Measurements from ENCODE around the gene COPG1. TPM values are rescaled to one million over a fixed set of nuclear protein-coding genes. Genes with fewer than 3 reads are reported as not detected.

The COPG1 gene
- total RNA-seq, 4 donors from 2014 or later = 64.6 to 95.8 (median 74.0) TPM

DNA sequence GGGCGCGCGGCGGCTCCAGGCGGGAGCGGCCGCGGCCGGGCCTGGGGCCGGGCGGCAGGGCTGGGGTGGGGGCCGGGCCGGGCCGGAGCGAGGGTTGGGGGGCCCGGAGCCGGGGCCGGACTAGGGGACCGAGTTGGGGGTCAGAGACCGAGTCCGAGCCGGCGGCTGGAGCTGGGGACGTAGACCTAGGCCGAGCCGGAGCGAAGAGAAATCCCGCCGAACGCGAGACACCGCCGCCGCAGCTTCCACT lies 66.5 kb downstream of the COPG1 start:
- ATAC-seq = no peak
- peak overlapping the region; percentile 77 to 99 for H3K4me3 ChIP-seq

DNA sequence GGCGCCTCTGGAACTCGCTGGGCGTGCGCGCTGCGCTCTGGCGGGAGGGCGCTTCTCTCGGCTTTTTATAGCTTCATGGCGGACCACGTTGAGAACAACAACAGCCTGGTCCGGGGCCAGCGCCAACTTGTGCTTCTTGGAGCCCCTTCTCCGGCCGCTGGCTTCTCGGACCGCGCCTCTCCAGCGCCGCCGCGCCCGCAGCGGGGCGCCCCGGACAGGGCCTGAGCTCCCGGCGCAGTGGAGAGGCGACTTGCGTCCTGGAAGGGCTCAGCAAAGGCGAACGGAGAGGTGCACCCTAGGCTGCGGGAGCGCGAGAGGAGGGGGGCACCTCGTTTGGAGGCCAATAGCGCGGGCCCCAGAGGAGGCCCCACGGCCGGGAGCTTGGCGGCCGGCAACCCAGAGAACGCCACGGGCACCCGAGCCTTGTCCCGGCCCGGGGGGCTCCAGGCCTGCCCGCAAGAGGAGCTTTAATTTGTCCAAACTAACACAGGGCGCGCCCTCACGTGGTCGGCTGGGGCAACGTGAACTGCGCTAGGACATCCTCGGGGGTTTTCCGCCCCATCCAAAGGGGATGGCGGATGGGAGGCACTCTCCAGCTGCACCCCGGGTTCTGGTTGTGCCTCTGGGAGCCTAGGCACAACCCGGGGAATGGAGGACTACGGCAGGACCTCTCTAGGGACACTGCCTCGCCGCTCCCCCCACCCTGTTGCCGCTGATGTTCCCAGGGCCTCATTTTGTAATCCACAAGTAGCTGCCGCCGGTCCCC lies 67.0 kb downstream of the COPG1 start:
- peak overlapping the region; percentile 77 to 99 for H3K4me3 ChIP-seq
- no peaks in the 10 kb centered on the region for H3K9me3 ChIP-seq
- peak; percentile 100 for TF ChIP-seq POLR2AphosphoS5 (IDR thresholded peaks at IDR 0.05)
- no peak for TF ChIP-seq EP300 (IDR thresholded peaks at IDR 0.05)
- TF ChIP-seq, protein P1, sequence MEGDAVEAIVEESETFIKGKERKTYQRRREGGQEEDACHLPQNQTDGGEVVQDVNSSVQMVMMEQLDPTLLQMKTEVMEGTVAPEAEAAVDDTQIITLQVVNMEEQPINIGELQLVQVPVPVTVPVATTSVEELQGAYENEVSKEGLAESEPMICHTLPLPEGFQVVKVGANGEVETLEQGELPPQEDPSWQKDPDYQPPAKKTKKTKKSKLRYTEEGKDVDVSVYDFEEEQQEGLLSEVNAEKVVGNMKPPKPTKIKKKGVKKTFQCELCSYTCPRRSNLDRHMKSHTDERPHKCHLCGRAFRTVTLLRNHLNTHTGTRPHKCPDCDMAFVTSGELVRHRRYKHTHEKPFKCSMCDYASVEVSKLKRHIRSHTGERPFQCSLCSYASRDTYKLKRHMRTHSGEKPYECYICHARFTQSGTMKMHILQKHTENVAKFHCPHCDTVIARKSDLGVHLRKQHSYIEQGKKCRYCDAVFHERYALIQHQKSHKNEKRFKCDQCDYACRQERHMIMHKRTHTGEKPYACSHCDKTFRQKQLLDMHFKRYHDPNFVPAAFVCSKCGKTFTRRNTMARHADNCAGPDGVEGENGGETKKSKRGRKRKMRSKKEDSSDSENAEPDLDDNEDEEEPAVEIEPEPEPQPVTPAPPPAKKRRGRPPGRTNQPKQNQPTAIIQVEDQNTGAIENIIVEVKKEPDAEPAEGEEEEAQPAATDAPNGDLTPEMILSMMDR (IDR thresholded peaks at IDR 0.05) = peak in 3 of 4 experiments; percentile 42 to 76 (median 43)
- TF ChIP-seq POLR2A (IDR thresholded peaks at IDR 0.05) = peak in 1 of 2 donors; percentile 100
- peak; percentile 49 for ATAC-seq
- peaks cover 0 to 34% (median 17%) of the 10 kb centered on the region in 3 donors for H3K4me1 ChIP-seq
- peaks cover 0 to 27% of the 10 kb centered on the region in 2 donors for H3K36me3 ChIP-seq
- H3K27ac ChIP-seq = peak overlapping the region; percentile 58 to 97 (median 92)
- no peaks in the 10 kb centered on the region for H3K27me3 ChIP-seq
- WGBS, 2 donors (ENCODE audit: low coverage in 1 of 2) = 0% methylated on average over 3 of the region's 65 CpGs; no CpG with 5 or more reads in 1 of the 2 donors

More for the DNA sequence above, 66.5 kb downstream of the COPG1 start:
- peaks cover 0 to 21% of the 10 kb centered on the region in 2 donors for H3K36me3 ChIP-seq
- H3K4me1 ChIP-seq = peaks cover 0 to 34% (median 17%) of the 10 kb centered on the region in 3 donors
- no peaks in the 10 kb centered on the region for H3K9me3 ChIP-seq
- TF ChIP-seq, protein P1 (IDR thresholded peaks at IDR 0.05) = no peak
- TF ChIP-seq EP300 (IDR thresholded peaks at IDR 0.05) (no peak), POLR2A (IDR thresholded peaks at IDR 0.05) (peak in 1 of 2 donors; percentile 99), POLR2AphosphoS5 (IDR thresholded peaks at IDR 0.05) (no peak)
- no peaks in the 10 kb centered on the region for H3K27me3 ChIP-seq
- WGBS, 2 donors (ENCODE audit: low coverage in 1 of 2) = no CpG with 5 or more reads among the region's 34 CpGs
- peak overlapping the region; percentile 58 to 97 (median 92) for H3K27ac ChIP-seq

DNA sequence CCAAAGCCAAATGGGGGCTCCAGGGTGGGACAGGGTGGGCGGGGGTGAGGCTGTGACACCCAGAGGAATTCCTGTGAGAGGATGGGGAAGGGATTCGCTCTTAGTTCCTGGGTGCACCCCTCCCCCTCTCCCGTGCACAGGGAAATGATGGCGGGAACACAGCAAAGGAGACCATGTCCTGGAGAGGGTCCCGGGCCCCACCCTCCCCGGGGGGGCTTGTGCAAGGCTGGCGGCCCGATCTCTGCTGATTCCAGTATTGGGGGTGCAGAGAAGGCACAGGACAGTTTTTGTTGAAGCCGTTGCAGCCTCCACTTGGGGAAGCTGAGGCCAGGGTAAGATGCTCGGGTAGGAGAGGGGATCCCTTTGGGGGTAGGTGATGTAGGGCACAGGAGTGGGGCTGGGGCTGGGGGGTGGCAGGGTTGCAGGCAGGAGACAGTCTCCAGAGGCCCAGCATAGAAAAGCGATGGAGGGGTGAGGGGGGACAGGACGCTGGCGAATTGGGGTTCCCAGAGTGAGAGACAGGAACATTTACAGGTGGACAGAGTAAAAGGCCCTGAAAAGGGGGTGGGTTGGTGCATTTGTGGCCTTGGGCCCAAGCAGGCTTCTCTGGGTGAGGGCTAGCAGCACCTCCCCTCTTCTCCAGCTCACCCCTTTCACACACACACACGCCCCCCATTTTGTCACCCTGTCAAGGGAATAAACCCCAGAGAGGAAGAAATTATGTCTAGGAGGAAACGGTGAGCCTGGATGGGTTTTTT lies 67.8 kb downstream of the COPG1 start:
- H3K4me1 ChIP-seq = peaks cover 0 to 34% (median 17%) of the 10 kb centered on the region in 3 donors
- peaks cover 0 to 34% of the 10 kb centered on the region in 2 donors for H3K36me3 ChIP-seq
- no peak for ATAC-seq
- H3K9me3 ChIP-seq = no peaks in the 10 kb centered on the region
- no peaks in the 10 kb centered on the region for H3K27me3 ChIP-seq
- 27 to 33% methylated on average over 6 to 10 of the region's 15 CpGs for WGBS, 2 donors (ENCODE audit: low coverage in 1 of 2)
- H3K27ac ChIP-seq = peak overlapping the region; percentile 58 to 97 (median 92)
- TF ChIP-seq, protein P1 (IDR thresholded peaks at IDR 0.05) = no peak
- no peak for TF ChIP-seq POLR2A (IDR thresholded peaks at IDR 0.05)
- H3K4me3 ChIP-seq = peak overlapping the region; percentile 77 to 99

DNA sequence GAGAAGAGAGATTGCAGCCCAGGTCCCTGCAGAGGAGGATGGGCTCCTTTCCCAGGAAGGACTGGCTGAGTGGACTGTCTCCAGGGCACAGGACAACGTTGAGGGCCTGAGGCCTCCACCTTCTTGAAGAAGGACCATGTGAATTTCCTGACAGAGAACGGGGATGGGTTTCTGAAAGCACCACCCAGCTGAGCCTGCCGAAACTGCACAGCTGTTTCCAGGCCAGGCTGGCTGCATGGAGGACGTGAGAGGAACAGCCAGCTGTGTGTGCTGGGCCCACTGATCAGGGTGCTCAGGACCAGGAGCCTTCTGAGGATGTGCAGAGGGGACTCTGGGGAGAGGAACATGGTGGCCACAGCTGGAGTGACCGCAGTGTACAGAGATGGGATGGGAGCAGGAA lies 68.4 kb downstream of the COPG1 start:
- Histone ChIP-seq H3K27me3 (no peaks in the 10 kb centered on the region), H3K9me3 (no peaks in the 10 kb centered on the region), H3K36me3 (peaks cover 0 to 38% of the 10 kb centered on the region in 2 donors), H3K4me1 (peaks cover 0 to 34% (median 17%) of the 10 kb centered on the region in 3 donors), H3K4me3 (no peak overlapping the region), H3K27ac (no peak overlapping the region)
- no peak for TF ChIP-seq EP300 (IDR thresholded peaks at IDR 0.05)
- WGBS, 2 donors (ENCODE audit: low coverage in 1 of 2) = 75% methylated on average over 2 of the region's 5 CpGs; no CpG with 5 or more reads in 1 of the 2 donors
- ATAC-seq = no peak

DNA sequence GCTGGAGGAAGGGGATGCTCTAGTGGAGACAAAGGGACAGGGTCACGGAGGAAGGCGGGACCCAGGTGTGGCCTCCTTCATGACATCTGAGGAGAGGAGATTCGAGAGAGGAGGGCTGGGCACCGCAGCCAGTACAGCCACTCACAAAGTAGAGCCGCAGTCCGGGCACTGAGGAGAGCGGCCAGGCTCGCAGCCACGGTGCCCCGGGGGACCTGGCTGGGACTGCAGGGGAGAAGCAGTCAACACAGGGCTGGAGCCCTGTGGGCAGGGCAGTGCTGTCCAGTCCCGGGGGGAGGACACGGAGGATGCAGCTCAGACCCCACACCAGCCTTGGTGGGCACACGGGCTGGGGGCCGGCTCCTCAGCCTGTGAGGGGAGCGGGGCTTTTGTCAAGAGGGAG lies 69.5 kb downstream of the COPG1 start:
- 60 to 100% methylated on average over 1 to 3 of the region's 15 CpGs for WGBS, 2 donors (ENCODE audit: low coverage in 1 of 2)
- H3K36me3 ChIP-seq = peaks cover 0 to 48% of the 10 kb centered on the region in 2 donors
- no peak for ATAC-seq
- H3K27me3 ChIP-seq = no peaks in the 10 kb centered on the region
- H3K4me1 ChIP-seq = peaks cover 0 to 26% (median 17%) of the 10 kb centered on the region in 3 donors
- no peak overlapping the region for H3K27ac ChIP-seq
- H3K4me3 ChIP-seq = no peak overlapping the region
- H3K9me3 ChIP-seq = no peaks in the 10 kb centered on the region
- TF ChIP-seq, protein P1 (IDR thresholded peaks at IDR 0.05) = no peak
- TF ChIP-seq POLR2AphosphoS5 (IDR thresholded peaks at IDR 0.05) (no peak), POLR2A (IDR thresholded peaks at IDR 0.05) (no peak), EP300 (IDR thresholded peaks at IDR 0.05) (no peak)
